Astrocyte of the cerebellum (primary cell): ENCODE data around the gene RUNX2.
"Not testable (repeated sequence)": the region's sequence is repeated elsewhere in the genome, so short reads cannot be mapped to it uniquely, and the experiment has no call there.

Experiments
- DNase-seq: peaks from one replicate; pipeline ENCODE4 v3.0.0-alpha.2; 2011; ENCODE audit warnings: low read depth
- H3K4me3 ChIP-seq: 2 replicates; pipeline ENCODE4 v1.5.1; 2011; ENCODE audit warnings: mild to moderate bottlenecking, low read depth, low read length, moderate library complexity
- CTCF ChIP-seq: IDR thresholded peaks from 2 replicates; pipeline ENCODE4 v1.5.1; 2012; ENCODE audit warnings: low read length, low read depth, moderate library complexity, mild to moderate bottlenecking; ENCODE audit errors: missing control alignments
- in situ Hi-C: cut with HindIII; loops from 2 replicates; pipeline ENCODE4 v1.10.0; 2017; ENCODE audit warnings: low sequenced_read_pairs

Gene RUNX2

DNA sequence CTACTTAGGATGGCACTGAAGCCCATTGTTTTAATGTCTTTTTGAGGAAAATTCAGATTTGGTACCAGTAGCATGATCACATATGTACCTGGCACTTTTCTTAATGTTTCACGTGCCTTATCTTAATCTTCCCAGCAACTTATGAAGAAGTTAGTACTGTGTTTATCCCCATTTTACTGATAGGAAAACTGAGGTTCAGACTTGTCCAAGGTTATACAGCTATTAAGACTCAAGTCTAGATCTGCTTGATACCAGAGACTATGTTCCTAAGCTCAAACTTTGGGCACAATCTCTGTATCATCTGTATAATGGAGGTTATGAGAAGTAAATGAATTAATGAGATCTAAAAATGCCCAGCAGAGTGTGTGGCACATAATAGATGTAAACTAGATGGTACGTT, 229.3 kb downstream of the RUNX2 start:
- in situ Hi-C loops, result no loop called here
- DNase-seq, result no peak
- TF ChIP-seq CTCF, result no peak
- H3K4me3 ChIP-seq, result no peak overlapping the region

DNA sequence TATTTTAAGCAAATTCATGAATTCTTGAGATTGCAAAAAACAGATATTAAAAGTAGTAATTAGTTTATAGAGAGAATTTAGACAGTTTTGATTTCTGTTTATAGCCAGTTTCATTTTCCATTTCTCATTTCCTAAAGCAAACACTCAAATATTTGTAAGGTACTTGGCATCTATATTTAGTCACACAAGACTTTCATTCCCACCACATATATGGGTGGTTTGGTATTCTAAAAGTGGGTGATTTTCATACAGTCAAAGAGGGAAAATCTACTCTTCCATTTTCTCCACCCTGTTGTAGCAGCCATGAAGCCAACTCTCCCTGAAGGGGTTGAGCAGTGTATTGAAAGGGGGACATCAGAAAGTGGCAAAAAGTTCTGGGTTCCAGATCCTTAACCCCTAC, 230.7 kb downstream of the RUNX2 start:
- TF ChIP-seq CTCF, result no peak
- no peak overlapping the region for H3K4me3 ChIP-seq
- in situ Hi-C loops, result no loop called here
- no peak for DNase-seq

DNA sequence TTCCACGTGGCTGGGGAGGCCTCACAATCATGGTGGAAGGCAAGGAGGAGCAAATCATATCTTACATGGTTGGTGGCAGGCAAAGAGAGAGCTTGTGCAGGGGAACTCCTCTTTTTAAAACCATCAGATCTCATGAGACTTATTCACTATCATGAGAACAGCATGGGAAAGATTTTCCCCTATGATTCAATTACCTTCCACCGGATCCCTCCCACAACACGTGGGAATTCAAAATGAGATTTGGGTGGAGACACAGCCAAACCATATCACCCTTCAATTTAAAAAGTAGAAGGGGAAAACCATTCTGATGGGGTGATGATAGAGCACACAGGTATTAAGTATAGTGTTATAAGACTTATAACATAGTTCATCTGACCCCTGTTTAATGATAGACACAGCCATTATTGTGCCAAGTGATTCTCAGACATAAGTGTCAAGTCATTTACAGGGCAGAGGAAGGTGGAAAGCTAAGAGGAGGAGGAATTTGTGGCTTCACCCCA, 232.2 kb downstream of the RUNX2 start:
- in situ Hi-C loops, H3K4me3 ChIP-seq, DNase-seq: not testable (repeated sequence)

DNA sequence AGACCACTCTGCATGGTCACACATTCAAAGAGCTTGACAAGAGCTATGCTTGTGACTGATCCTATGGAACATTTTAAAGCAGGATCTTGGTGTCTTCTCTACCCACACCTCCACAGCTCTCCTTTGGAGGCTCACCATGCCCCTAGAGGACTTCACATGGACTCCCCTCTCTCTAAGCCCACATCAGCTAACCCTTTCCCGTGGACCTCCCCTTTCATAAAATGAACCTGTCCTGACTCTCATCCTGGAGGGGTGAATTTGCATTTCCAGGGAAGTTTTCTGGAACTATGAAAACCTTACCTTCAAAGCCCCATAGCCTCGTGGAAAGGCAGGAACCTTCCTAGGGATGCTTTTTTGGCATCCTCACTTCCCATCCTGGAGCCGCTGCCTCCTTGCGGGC, 234.0 kb downstream of the RUNX2 start:
- in situ Hi-C loops, result no loop called here
- DNase-seq, result no peak
- no peak for TF ChIP-seq CTCF
- H3K4me3 ChIP-seq, result no peak overlapping the region

GRCh38 chr6:45563041-45563440, 234.9 kb downstream of the RUNX2 start:
- in situ Hi-C loops, result no loop called here
- TF ChIP-seq CTCF, result no peak
- H3K4me3 ChIP-seq, result no peak overlapping the region
- DNase-seq, result no peak

DNA sequence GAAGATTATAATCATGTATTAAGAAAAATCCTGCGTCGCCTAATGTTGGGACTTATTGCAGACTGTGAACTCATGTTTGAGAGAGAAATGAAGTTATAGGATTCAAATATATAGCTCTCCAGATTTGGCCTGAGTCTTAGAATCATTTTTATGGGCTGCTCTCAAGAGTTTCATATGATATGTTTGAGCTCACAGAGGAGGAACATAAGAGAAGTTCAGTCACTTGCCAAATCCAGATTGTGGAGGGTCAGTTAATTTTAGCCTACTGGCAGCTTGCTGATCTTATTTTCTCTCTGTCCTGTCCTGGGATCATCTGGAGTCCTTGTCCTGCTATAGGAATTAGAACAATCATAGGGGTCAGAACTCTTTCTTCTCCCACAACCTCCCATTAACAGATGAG, 235.7 kb downstream of the RUNX2 start:
- no peak for DNase-seq
- H3K4me3 ChIP-seq, result no peak overlapping the region
- TF ChIP-seq CTCF, result no peak
- in situ Hi-C loops, result no loop called here

- peak; percentile 42 for DNase-seq
- no peak overlapping the region for H3K4me3 ChIP-seq
- no peak for TF ChIP-seq CTCF
- in situ Hi-C loops, result no loop called here
Measured at GRCh38 chr6:45566882-45567281, 238.8 kb downstream of the RUNX2 start.
